Measurements from ENCODE around the gene MINDY4B. TPM values are rescaled to one million over a fixed set of nuclear protein-coding genes. Genes with fewer than 3 reads are reported as not detected.

MINDY4B gene
- total RNA-seq, 1 donor from 2014 or later, result not detected

DNA sequence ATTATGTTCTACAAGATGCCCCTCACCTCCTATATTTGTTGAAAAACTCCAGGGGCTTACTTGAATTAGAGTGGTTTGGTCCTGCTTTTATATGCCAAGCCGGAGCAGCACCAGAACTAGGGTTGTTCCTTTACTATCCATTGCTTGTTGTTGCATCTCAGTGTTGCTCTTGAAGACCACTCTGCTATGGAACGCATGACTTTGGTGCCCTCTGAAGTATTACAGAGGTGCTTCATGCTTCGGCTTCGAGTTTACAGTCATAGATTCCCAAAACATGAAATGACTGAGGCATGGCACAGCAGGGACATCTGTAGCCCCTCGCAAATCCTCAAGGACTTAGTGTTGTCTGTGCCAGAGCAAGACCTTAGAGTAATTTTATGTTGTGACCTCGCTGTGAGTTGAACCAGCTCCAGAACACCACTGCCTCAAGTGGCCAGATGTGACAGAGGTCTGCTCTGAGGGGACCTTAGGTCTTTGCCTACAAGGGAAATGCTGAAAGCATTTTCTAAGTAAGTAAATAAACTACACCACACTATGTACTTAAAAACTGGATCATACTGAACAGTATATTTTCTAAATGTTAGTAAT lies 75.1 kb downstream of the MINDY4B start:
- peaks cover 0 to 12% (median 0%) of the 10 kb centered on the region in 3 donors for H3K4me1 ChIP-seq (ENCODE audit: control insufficient read depth in 3 of 3, insufficient read depth in 3 of 3, low read length in 3 of 3)
- H3K9me3 ChIP-seq (ENCODE audit: control insufficient read depth in 3 of 3, low read length in 3 of 3), result no peaks in the 10 kb centered on the region
- H3K27ac ChIP-seq (ENCODE audit: low read depth, low read length), result no peak overlapping the region
- H3K9ac ChIP-seq (ENCODE audit: low read depth in 1 of 3, low read length in 3 of 3), result no peak overlapping the region
- H3K36me3 ChIP-seq (ENCODE audit: control insufficient read depth in 3 of 3, insufficient read depth in 3 of 3, low read length in 3 of 3), result no peaks in the 10 kb centered on the region
- H3K4me3 ChIP-seq (ENCODE audit: low read length in 3 of 3), result no peak overlapping the region
- H3K27me3 ChIP-seq (ENCODE audit: control insufficient read depth in 3 of 3, insufficient read depth in 3 of 3, low read length in 3 of 3), result peaks cover 8 to 12% (median 12%) of the 10 kb centered on the region in 3 donors

- H3K27me3 ChIP-seq (ENCODE audit: control insufficient read depth in 3 of 3, insufficient read depth in 3 of 3, low read length in 3 of 3), result peaks cover 8 to 12% (median 12%) of the 10 kb centered on the region in 3 donors
- no peaks in the 10 kb centered on the region for H3K9me3 ChIP-seq (ENCODE audit: control insufficient read depth in 3 of 3, low read length in 3 of 3)
- H3K4me1 ChIP-seq (ENCODE audit: control insufficient read depth in 3 of 3, insufficient read depth in 3 of 3, low read length in 3 of 3), result peaks cover 0 to 12% (median 0%) of the 10 kb centered on the region in 3 donors
- H3K36me3 ChIP-seq (ENCODE audit: control insufficient read depth in 3 of 3, insufficient read depth in 3 of 3, low read length in 3 of 3), result no peaks in the 10 kb centered on the region
- no peak overlapping the region for H3K27ac ChIP-seq (ENCODE audit: low read depth, low read length)
- no peak overlapping the region for H3K4me3 ChIP-seq (ENCODE audit: low read length in 3 of 3)
- H3K9ac ChIP-seq (ENCODE audit: low read depth in 1 of 3, low read length in 3 of 3), result no peak overlapping the region
Observed at GRCh38 chr3:150829408-150829807, 75.8 kb downstream of the MINDY4B start.

GRCh38 chr3:150828997-150829396 lies 76.2 kb downstream of the MINDY4B start:
- peaks cover 0 to 12% (median 0%) of the 10 kb centered on the region in 3 donors for H3K4me1 ChIP-seq (ENCODE audit: control insufficient read depth in 3 of 3, insufficient read depth in 3 of 3, low read length in 3 of 3)
- no peak overlapping the region for H3K9ac ChIP-seq (ENCODE audit: low read depth in 1 of 3, low read length in 3 of 3)
- H3K4me3 ChIP-seq (ENCODE audit: low read length in 3 of 3), result no peak overlapping the region
- no peak overlapping the region for H3K27ac ChIP-seq (ENCODE audit: low read depth, low read length)
- H3K27me3 ChIP-seq (ENCODE audit: control insufficient read depth in 3 of 3, insufficient read depth in 3 of 3, low read length in 3 of 3), result peaks cover 8 to 12% (median 12%) of the 10 kb centered on the region in 3 donors
- no peaks in the 10 kb centered on the region for H3K9me3 ChIP-seq (ENCODE audit: control insufficient read depth in 3 of 3, low read length in 3 of 3)
- no peaks in the 10 kb centered on the region for H3K36me3 ChIP-seq (ENCODE audit: control insufficient read depth in 3 of 3, insufficient read depth in 3 of 3, low read length in 3 of 3)

DNA sequence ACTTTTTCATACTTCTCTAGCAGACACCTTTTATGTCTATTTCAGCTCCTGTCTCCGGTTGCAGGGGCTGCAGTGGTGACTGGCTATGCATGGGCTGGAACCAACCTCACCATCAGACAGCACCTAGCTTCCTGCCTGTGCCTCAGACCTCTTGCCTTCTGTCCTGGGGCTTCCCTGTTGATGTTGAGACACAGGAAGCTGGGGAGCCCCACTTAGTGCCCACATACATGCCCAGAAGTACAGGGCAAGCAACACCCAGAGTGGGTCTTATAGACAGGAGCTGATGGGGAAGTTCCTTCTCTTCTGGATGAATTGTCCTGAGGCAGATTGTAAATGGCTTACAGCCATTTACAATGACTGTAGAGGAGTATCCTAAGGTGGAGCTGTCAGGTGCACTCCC lies 77.0 kb downstream of the MINDY4B start:
- Histone ChIP-seq H3K4me3 (ENCODE audit: low read length in 3 of 3) (no peak overlapping the region), H3K36me3 (ENCODE audit: control insufficient read depth in 3 of 3, insufficient read depth in 3 of 3, low read length in 3 of 3) (no peaks in the 10 kb centered on the region), H3K9me3 (ENCODE audit: control insufficient read depth in 3 of 3, low read length in 3 of 3) (no peaks in the 10 kb centered on the region), H3K4me1 (ENCODE audit: control insufficient read depth in 3 of 3, insufficient read depth in 3 of 3, low read length in 3 of 3) (peaks cover 0 to 12% (median 0%) of the 10 kb centered on the region in 3 donors), H3K9ac (ENCODE audit: low read depth in 1 of 3, low read length in 3 of 3) (no peak overlapping the region), H3K27me3 (ENCODE audit: control insufficient read depth in 3 of 3, insufficient read depth in 3 of 3, low read length in 3 of 3) (peaks cover 8 to 15% (median 12%) of the 10 kb centered on the region in 3 donors), H3K27ac (ENCODE audit: low read depth, low read length) (no peak overlapping the region)

DNA sequence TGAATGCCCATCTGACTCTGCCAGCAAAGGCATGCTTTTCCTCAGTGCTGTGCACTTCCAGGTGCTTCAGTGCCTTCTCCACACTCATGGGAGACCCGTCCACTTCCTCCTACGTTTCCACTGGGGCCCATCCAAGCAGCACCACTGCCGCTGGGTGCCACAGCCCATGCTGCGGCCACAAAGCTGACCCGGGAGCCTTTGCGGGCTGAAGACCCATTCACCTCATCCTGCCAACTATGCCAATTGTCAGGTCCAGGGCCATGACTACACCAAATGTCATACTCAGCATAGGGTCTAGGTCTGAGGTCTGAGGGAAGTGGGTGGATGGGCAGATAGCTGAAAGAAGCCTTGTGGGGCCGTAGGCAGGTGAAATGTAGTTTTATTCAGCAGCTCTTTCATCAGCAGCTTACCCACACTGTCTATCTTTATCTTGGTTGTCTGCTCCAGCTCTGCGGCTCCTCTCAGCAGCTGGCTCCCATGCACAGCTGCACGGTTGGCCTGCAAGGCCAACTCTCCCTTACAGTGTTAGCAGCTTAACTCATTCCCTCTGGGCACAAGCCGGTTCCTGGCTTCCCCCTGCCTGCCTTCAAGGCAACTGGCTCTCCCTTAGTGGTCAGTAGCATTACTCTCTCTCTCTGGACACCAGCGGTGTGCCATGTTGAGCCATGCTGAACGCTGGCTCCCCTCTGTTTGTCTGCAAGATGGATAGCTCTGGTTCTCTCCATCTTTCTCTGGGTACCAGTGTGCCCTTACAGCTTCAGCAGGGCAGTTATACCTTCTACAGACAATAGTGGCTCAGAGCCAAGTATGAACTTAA lies 78.6 kb downstream of the MINDY4B start:
- Histone ChIP-seq H3K27ac (ENCODE audit: low read depth, low read length) (no peak overlapping the region), H3K27me3 (ENCODE audit: control insufficient read depth in 3 of 3, insufficient read depth in 3 of 3, low read length in 3 of 3) (peaks cover 8 to 20% (median 12%) of the 10 kb centered on the region in 3 donors), H3K9ac (ENCODE audit: low read depth in 1 of 3, low read length in 3 of 3) (no peak overlapping the region), H3K4me1 (ENCODE audit: control insufficient read depth in 3 of 3, insufficient read depth in 3 of 3, low read length in 3 of 3) (peaks cover 0 to 12% (median 0%) of the 10 kb centered on the region in 3 donors), H3K4me3 (ENCODE audit: low read length in 3 of 3) (no peak overlapping the region), H3K36me3 (ENCODE audit: control insufficient read depth in 3 of 3, insufficient read depth in 3 of 3, low read length in 3 of 3) (no peaks in the 10 kb centered on the region), H3K9me3 (ENCODE audit: control insufficient read depth in 3 of 3, low read length in 3 of 3) (no peaks in the 10 kb centered on the region)

DNA sequence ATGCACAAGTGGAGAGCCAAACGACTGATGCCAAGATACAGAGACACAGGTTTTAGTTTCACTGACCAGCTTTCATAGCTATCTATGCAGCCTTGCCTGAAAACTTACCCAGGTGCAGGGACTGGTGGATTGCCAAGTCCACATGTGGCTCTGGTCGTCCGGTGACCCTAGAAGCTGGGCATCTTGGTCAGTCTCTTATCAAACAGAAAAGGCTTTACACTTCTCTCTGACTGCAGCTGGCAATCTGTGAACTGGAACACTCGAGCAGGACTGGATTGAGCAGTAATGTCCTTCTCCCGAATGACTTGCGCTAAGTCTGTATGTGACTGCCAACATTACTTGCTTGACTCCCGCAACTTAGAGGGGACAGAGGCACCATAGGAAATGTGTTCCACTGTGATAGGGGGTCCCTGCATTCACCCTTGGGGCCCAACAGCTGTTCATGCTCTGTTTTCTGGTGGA lies 79.3 kb downstream of the MINDY4B start:
- peaks cover 8 to 20% (median 12%) of the 10 kb centered on the region in 3 donors for H3K27me3 ChIP-seq (ENCODE audit: control insufficient read depth in 3 of 3, insufficient read depth in 3 of 3, low read length in 3 of 3)
- no peak overlapping the region for H3K27ac ChIP-seq (ENCODE audit: low read depth, low read length)
- H3K9me3 ChIP-seq (ENCODE audit: control insufficient read depth in 3 of 3, low read length in 3 of 3), result no peaks in the 10 kb centered on the region
- peak overlapping the region in 1 of 3 donors; percentile 8 for H3K9ac ChIP-seq (ENCODE audit: low read depth in 1 of 3, low read length in 3 of 3)
- H3K4me1 ChIP-seq (ENCODE audit: control insufficient read depth in 3 of 3, insufficient read depth in 3 of 3, low read length in 3 of 3), result peaks cover 0 to 12% (median 0%) of the 10 kb centered on the region in 3 donors
- H3K36me3 ChIP-seq (ENCODE audit: control insufficient read depth in 3 of 3, insufficient read depth in 3 of 3, low read length in 3 of 3), result no peaks in the 10 kb centered on the region
- no peak overlapping the region for H3K4me3 ChIP-seq (ENCODE audit: low read length in 3 of 3)

GRCh38 chr3:150825192-150825915 lies 79.9 kb downstream of the MINDY4B start:
- Histone ChIP-seq H3K4me3 (ENCODE audit: low read length in 3 of 3) (no peak overlapping the region), H3K4me1 (ENCODE audit: control insufficient read depth in 3 of 3, insufficient read depth in 3 of 3, low read length in 3 of 3) (peaks cover 0 to 12% (median 0%) of the 10 kb centered on the region in 3 donors), H3K9me3 (ENCODE audit: control insufficient read depth in 3 of 3, low read length in 3 of 3) (no peaks in the 10 kb centered on the region), H3K27ac (ENCODE audit: low read depth, low read length) (no peak overlapping the region), H3K27me3 (ENCODE audit: control insufficient read depth in 3 of 3, insufficient read depth in 3 of 3, low read length in 3 of 3) (peaks cover 8 to 20% (median 12%) of the 10 kb centered on the region in 3 donors), H3K9ac (ENCODE audit: low read depth in 1 of 3, low read length in 3 of 3) (peak overlapping the region in 1 of 3 donors; percentile 8), H3K36me3 (ENCODE audit: control insufficient read depth in 3 of 3, insufficient read depth in 3 of 3, low read length in 3 of 3) (no peaks in the 10 kb centered on the region)

DNA sequence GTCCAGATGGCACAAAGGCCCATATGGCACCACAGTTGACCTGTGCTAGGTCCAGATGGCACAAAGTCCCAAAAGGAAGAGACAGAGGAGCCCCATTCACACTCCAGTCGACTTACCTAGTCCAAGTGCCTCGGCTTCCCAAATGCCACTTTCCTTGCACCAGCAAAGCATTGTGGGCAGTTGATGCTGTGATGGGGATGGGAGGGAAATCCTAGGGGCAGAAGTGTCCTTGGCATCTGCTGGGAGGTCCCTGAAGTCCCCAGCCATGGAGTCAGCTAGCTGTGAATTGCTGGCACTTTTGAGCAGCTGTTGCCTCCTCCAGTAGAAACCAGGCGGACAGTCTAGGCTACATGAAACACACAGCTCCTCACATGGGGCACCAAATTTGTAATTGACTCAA lies 82.0 kb downstream of the MINDY4B start:
- Histone ChIP-seq H3K4me3 (ENCODE audit: low read length in 3 of 3) (no peak overlapping the region), H3K9me3 (ENCODE audit: control insufficient read depth in 3 of 3, low read length in 3 of 3) (no peaks in the 10 kb centered on the region), H3K4me1 (ENCODE audit: control insufficient read depth in 3 of 3, insufficient read depth in 3 of 3, low read length in 3 of 3) (peaks cover 0 to 12% (median 0%) of the 10 kb centered on the region in 3 donors), H3K9ac (ENCODE audit: low read depth in 1 of 3, low read length in 3 of 3) (no peak overlapping the region), H3K27ac (ENCODE audit: low read depth, low read length) (no peak overlapping the region), H3K36me3 (ENCODE audit: control insufficient read depth in 3 of 3, insufficient read depth in 3 of 3, low read length in 3 of 3) (no peaks in the 10 kb centered on the region), H3K27me3 (ENCODE audit: control insufficient read depth in 3 of 3, insufficient read depth in 3 of 3, low read length in 3 of 3) (peaks cover 7 to 17% (median 9%) of the 10 kb centered on the region in 3 donors)

GRCh38 chr3:150822636-150823035 lies 82.6 kb downstream of the MINDY4B start:
- Histone ChIP-seq H3K4me3 (ENCODE audit: low read length in 3 of 3) (no peak overlapping the region), H3K4me1 (ENCODE audit: control insufficient read depth in 3 of 3, insufficient read depth in 3 of 3, low read length in 3 of 3) (peaks cover 0 to 12% (median 0%) of the 10 kb centered on the region in 3 donors), H3K36me3 (ENCODE audit: control insufficient read depth in 3 of 3, insufficient read depth in 3 of 3, low read length in 3 of 3) (no peaks in the 10 kb centered on the region), H3K27ac (ENCODE audit: low read depth, low read length) (no peak overlapping the region), H3K9ac (ENCODE audit: low read depth in 1 of 3, low read length in 3 of 3) (no peak overlapping the region), H3K9me3 (ENCODE audit: control insufficient read depth in 3 of 3, low read length in 3 of 3) (no peaks in the 10 kb centered on the region), H3K27me3 (ENCODE audit: control insufficient read depth in 3 of 3, insufficient read depth in 3 of 3, low read length in 3 of 3) (peaks cover 3 to 14% (median 5%) of the 10 kb centered on the region in 3 donors)

All from skeletal muscle tissue (tissue), 4 donors.